GM19035 (cell line): ENCODE measurements around the gene POLD3.
"Not testable (repeated sequence)": the region's sequence is repeated elsewhere in the genome, so short reads cannot be mapped to it uniquely, and the experiment has no call there.

Source experiments
- ATAC-seq: cut with Tn5 transposase; IDR thresholded peaks from one replicate; pipeline ENCODE4 v1.9.1; 2021; ENCODE audit not compliant: unreplicated experiment

POLD3 gene

DNA sequence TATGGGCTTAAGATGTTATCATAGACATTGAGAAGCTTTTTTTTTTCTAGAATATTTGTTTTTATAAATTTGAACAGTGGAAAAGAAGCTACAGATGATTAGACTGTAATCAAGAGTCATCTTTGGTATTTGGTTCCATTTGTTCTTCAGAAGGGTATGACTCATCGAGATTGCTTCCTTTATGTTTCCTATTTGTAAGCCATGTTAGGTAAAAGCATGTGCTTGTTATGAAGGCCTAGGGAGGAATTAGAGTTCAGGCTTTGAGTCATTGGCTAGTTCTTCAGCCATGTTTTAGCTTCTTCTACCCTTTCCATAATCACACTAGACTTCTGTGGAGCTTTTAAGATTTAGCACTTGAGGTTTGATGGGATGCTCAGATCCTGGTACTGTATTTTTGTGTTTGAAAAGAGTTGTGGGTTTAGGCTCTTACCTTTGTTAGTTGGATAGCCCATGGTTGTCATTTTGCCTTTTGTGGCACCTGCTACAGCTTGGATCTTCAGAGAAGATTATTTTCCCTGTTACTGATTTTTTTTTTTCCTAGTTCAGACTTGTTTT lies 44.3 kb downstream of the POLD3 start:
- ATAC-seq, result no peak

DNA sequence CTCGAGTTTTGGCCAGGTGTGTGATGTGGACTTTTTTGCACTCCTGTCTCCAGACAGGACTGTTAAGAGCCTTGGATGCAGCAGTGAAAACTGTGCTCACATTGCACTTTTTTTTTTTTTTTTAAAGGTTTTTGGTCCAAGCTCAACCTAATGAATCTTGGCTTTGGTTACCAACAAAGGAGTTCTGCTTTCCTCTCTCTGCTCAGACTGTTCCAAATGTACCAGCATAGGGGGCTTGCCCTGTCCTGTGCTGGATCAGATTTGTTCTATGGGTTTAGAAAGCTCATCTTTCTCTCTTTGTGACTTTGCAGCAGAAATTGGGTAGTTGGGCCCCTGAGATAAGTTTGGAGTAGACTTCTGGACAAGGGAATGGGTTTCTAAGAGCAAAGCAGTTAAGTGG lies 45.3 kb downstream of the POLD3 start:
- ATAC-seq, result no peak

DNA sequence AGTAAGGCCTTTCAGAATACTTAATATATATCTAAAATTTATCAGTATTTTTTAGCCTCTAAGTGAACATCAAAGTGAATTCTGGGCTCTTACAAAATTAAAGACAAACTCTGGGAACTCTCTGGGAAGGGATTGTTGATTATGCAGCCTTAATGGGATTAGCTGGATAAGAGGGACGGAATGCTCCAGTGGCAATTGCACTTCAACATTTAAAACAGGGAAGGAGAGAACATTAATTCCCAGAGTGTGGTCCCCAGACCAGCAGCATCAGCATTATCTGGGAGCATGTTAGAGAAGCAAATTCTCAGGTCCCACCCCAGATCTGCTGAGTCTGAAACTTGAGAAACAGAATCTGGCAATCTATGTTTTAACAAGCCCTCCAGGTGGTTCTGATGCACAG lies 46.5 kb downstream of the POLD3 start:
- no peak for ATAC-seq

DNA sequence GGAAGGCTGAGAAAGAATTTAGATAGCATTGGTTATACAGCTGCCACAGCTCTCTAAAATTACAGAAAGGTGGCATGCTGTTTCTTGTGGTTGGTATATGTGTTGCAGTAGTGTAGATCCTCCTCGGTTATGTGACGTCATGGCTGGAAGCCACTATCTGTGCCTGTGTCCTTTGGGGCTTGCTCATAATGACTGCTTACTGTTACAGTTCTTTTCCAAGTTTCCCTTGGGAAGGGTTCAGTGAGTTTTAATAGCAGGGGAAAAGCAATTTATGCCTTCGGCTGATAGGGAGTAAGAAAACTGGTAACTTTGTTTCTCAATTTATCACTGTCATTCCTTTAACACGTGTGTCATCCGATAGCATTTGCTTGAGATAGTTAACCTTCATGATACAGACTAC lies 47.2 kb downstream of the POLD3 start:
- ATAC-seq, result no peak

DNA sequence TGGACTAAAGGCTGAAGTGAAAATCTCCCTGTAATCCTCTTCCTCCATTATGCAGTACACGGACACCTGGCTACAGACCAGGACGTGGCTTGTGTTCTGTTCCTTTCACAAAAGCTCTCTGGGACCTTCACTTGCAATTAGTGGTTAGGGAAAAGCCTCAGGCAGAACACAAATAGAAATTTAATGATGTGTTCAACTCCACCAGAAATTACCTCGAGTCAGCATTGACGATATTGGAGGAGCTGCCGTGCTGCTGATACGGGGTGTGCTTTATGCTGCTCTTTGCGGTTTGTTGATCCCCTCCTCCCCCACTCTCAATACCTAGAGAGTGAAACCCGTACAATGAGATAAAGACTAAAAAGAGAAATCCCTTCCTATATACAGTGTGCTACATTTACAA lies 48.9 kb downstream of the POLD3 start:
- ATAC-seq, result no peak

DNA sequence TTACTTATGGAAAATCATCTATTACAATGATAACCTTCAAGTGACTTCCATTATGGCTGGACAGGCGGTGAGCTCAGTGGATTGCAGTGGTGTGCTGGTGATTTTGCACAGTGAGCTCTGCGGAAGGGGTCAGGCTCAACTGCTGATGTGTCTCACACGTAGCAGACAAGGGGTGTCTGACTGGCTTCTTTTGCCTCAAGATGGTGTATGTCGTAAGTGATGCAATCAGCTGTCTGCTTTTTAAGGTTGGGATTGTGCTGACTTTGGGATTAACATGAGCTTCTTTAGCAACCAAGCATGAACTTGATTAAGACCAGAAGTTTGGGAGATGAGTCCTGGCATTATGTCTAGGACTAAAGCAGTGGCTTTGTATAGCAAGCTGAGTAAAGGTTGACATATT lies 49.5 kb downstream of the POLD3 start:
- ATAC-seq, result no peak

DNA sequence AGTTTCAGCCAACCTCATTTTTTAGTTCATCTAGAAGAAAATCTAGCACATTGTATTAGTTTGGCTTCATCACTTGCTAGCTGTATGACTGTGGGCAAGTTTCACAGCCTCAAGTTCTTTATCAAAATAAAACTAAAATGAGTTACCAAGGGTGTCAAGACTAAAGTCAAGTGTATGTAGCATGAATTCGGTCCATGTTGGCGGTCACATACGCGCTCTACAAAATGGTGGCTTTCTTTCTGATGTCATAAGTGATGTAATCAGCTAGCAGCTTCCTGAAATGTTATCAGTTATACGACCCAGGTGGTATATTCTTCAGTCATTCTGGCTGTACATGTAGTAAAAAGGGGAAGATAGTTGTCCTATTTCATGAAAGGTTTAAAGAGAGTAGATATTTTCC lies 50.5 kb downstream of the POLD3 start:
- ATAC-seq, result no peak

DNA sequence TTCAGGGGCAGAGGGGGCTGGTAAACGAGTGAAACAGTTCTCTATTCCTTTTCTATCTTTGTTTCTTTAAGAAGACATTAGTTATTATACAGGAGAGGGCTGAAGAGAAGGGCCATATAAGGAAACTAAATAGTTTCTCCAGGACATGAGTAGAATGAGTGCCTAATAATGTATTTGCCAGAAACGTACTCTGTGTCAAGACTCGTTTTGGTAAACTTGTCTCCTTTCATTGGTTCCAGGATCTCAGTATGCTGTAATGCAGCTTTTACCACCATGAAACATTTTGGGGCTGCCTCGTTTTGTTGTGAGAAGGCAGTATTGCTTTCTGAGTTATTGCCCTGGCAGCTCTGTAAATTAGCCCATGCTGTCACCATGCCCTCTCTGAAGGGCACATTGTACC lies 51.7 kb downstream of the POLD3 start:
- no peak for ATAC-seq

DNA sequence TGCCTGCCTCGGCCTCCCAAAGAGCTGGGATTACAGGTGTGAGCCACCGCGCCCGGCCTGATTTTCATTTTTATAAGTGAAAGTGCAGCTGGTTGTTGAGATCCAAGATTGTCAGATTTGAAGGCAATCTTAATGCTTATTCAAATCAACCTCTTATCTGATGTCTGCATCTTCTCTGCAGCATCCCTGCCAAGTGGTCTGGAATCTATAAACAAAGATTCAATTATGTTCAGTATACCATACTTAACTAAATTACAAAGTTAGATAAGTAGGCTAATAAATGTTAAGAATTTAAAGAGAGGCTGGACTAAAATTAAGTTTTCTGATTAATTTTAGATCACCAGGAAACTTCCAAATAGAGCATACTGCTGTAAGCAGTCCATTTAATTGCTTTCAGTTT lies 53.8 kb downstream of the POLD3 start:
- ATAC-seq, result no peak

DNA sequence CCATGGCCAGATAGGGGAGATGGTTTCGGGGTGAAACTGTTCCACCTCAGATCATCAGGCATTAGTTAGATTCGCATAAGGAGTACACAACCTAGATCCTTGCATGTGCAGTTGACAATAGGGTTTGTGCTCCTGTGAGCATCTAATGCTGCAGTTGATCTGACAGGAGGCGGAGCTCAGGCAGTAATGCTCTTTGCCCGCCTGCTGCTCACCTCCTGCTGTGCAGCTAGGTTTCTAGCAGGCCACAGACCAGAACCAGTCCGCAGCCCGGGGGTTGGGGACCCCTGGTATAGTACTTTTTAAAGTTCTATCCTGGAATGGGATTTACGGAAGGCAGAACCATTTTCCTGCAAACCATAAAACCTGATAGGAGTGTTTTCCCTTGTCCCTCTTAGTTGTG lies 54.6 kb downstream of the POLD3 start:
- no peak for ATAC-seq

DNA sequence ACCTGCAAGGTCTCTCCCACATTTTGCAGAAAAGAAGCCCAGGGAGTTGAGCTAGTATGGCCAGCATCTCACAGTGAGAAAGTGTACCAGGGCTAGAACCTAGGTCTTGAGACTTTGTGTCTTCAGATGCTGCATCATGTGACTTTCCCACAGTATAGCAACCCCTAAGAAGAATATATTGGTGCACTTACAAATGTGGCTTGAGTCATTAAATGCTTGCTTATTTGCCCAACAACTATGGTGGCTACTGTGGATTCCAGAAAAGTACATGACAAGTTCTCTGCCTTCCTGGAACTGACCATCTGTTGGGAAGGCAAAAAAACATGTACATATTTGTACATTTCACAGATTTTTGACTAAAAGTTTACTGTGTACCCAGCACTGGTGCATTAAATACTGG lies 55.0 kb downstream of the POLD3 start:
- ATAC-seq, result no peak

DNA sequence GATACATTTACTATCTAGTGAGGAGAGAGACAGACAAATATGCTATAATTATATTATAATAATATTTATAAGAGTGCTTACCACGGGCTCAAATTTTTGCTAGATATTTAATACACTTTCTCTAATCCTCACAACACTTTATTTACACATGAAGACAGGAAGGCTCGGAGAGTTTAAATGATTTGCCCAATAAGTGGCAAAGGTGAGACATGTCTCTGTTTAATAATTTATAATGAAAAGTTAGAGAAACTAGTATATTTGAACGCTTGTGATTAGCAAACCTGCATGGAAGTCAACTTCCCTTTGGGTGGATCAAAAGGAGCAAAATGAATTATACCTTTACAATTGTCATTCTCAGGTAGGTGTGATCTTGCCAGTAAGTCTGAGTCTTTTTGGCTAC lies 55.4 kb downstream of the POLD3 start:
- ATAC-seq, result no peak

DNA sequence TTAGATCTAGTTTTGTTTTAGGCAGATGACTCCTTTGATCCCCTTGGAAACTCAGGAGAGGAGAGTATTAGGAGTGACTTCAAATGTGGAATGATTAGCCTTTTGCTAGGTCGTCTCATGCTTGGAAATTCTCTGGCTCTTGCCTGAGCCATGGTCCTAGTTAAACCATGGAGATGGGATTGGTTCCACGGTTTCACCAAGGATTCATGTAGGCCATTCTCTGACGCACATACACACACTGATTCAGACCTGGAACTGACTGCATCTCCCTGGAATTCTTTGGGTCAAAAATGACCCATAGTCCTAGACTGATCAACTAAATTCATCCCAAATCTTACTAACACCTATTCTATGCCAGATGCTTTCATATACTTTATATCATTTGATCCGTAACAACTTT lies 56.5 kb downstream of the POLD3 start:
- ATAC-seq, result no peak

DNA sequence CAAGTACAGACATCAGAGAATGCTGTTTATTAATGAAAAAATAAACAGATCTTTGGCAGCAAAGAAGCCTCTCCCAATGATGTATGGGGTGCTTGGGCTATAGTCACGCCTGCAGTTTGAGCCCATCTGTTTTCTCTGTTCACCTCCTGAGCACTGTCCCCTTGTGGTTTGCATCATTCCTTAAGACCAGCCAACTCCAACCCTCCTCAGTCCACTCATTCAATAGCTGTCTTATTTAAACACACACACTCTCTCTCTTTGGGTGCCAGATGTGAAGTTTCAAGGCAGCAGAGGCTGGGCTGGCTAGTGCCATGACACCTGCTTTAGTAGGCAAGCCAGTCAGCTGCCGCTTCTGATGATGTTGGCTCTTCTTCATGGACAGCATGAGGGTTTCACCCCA lies 58.1 kb downstream of the POLD3 start:
- ATAC-seq, result no peak

DNA sequence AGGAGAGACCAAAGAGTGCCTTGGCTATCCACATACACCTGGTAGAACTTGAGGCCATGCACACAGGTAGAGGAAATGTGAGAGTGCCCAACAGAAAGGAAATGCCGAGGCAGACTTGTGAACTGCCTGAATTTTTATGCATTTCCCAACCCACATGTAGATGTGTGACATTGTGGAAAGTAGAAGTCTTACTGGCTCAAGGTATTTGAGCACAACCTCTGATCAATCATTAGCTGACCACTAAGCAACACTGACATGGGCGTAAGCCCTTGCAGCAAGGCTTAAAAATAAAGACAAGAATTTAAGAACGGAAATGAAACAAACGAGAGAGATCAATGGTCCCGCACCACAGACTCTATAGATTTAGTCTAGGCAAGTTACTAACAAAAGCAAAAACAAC lies 62.6 kb downstream of the POLD3 start:
- ATAC-seq, result no peak

DNA sequence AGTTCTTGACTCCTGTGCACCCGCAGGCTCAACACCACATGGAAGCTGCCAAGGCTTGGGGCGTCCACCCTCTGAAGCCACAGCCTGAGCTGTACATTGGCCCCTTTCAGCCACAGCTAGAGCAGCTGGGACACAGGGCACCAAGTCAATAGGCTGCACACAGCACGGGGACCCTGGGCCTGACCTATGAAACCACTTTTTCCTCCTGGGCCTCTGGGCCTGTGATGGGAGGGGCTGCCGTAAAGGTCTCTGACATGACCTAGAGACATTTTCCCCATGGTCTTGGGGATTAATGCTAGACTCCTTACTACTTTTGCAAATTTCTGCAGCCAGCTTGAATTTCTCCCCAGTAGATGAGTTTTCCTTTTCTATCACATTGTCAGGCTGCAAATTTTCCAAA lies 66.7 kb downstream of the POLD3 start:
- ATAC-seq, result not testable (repeated sequence)

DNA sequence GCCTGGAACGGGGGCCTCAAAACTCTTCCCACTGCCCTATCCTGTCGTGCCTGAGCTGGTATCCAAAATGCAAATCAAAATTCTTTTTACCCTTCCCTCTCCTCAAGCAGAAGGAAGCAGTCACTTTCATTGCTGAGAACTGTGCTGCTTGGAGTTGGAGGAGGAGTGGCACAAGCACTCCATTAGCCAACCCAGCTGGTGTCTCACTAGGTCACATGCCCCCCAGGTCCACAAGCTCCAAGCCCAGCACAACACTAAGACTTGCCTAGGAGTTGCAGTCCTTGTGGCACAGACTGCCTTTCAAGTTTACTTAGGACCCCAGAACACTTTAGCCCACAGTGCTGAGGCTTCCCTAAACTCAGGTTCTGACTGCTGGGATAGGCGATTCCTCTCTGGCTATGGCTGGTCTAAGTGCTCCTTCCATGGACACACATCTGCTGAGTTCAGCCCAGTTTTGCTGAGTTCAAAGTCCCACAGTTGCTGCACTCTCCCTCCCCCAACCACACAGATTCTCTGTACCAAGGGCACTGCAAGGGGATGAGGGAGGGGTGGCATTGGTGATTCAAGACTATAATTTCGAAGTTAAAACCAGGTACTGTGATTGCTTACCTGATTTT lies 70.2 kb downstream of the POLD3 start:
- ATAC-seq, result no peak

DNA sequence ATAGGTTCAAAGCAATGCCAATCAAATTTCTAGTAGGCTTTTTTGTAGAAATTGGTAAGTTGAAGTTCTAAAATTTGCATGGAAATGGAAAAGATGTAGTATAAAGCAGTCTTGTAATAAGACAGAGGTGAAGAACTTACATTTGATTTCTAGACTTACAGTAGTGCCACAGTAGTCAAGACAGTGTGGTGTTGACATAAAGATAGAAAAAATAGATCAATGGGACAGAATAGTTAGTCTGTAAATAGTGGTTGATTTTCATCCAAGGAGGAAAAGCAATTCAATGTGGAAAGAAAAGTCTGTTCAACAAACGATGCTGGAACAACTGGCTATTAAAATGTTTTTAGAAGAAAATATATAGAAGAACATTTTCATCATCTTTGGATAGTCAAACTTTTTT lies 70.9 kb downstream of the POLD3 start:
- ATAC-seq, result no peak

DNA sequence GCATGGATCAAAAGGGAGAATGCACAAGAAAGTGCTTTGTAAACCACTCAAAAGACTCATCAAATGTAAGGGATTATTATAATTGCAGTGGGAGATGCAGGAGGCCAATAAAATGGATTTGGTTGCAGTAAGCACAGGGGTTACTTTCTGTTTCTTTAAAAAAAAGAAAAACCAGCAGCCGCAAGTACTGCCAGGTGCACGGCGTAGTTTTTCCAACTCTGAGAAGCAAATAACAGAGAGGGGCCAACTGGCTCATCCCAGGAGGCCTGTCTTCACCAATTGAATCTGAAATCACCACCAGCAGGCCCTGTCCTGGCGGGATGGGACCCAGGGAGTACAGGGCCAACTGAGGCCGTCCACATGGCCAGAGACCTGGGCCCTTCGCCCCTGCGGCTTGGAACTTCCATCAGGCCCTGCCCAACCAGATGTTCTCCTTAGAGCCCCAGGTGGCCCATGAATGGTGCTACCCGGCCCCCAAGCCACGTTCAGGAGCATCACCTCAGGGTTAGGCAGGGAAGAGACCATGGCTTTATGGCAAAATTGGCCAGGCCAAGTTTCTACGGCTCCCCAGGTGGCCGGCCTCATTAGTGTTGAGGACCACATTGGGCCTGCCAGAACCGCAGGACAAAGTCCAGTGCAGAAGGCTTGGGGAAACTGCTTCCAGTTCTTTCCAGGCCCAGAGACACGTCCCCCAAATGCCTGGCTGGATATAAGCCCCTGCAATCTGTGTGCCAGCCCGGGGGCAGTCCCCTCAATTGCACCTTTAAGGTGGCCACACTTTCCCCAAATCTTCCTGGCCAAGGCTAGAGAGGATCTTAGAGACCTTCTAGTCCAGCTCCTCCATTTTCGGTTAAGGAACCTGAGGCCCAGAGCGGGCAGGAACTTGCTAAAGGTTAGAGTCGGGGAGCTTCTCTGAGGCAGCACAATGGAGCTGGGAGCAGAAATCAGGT lies 77.1 kb downstream of the POLD3 start:
- ATAC-seq, result no peak

DNA sequence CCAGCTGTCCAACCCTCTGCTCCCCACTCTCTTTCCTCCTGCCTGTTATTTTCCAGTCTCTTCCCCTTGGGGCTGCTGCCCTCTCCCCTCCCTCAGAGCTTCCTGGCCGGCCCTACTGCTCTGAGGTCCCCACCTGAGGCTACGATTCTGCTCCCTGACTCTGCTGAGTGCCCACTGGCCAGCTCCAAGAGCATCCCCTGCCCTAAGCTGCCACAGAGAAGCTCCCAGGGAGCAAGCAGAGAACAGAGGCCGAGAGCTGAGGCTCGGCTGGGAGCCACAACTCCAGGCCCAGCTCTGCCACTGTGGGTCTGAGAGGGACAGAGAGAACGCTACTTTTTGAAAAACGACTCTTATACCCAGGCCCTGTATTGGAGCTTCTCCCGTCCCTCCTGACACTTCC lies 77.8 kb downstream of the POLD3 start:
- ATAC-seq, result no peak

DNA sequence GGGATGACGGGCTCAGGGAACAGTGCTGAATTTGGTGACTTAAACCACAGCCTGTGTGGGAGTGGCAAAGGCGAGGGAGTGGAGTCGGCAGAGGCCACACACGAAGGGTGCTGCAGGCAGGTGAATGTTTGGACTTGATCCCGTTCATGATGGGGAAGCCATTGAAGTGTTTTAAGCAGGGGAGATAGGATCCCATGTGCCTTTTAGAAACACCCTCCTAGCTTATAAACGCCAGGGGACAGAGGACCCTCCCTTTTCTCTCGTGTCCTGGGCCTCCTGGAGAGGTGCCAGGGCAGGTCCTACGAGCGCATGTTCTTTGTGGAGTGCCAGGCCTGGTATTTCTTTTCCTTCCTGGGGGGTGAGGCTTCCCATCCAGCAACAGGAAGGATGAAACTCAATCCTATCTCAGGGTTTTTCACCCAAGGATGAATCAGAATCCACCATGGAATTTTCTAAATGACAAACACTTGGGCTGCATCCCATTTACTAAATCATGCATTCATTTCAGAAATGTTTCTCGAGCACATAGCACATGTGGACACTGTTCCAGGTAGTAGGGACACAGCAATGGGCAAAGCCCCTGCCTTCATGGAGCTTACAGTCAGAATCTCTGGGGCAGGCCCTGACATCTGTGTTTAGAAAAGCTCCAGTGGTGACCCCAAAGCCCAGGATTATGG lies 79.3 kb downstream of the POLD3 start:
- no peak for ATAC-seq
